Sigmoid colon (tissue), 4 donors: ENCODE measurements around the gene IFNL1.

Experiments
- EP300 ChIP-seq, 4 donors: sonication (generic); formaldehyde crosslinking; IDR thresholded peaks; one replicate each; pipeline ENCODE4 v1.6.1; 2017; ENCODE audit warnings: antibody characterized with exemption in 4 of 4
- POLR2A ChIP-seq, 2 donors: fragments of 450-650 bp; IDR thresholded peaks; one replicate each; pipeline ENCODE4 v1.6.1; 2016; ENCODE audit warnings: antibody characterized with exemption in 2 of 2, mild to moderate bottlenecking in 2 of 2, moderate library complexity in 2 of 2
- POLR2AphosphoS5 ChIP-seq, 4 donors: sonication (generic); formaldehyde crosslinking; IDR thresholded peaks; one replicate each; pipeline ENCODE4 v1.6.1; 2017; ENCODE audit warnings: antibody characterized with exemption in 4 of 4
- TF ChIP-seq, protein P1 (sequence below), 4 experiments: fragments of 450-650 bp in 3 of 4; fragments of 200-600 bp in 1 of 4; IDR thresholded peaks; one replicate each; pipeline ENCODE4 v1.5.1; 2016 to 2019; ENCODE audit warnings: antibody characterized with exemption in 4 of 4, mild to moderate bottlenecking in 3 of 4, moderate library complexity in 2 of 4

DNA sequence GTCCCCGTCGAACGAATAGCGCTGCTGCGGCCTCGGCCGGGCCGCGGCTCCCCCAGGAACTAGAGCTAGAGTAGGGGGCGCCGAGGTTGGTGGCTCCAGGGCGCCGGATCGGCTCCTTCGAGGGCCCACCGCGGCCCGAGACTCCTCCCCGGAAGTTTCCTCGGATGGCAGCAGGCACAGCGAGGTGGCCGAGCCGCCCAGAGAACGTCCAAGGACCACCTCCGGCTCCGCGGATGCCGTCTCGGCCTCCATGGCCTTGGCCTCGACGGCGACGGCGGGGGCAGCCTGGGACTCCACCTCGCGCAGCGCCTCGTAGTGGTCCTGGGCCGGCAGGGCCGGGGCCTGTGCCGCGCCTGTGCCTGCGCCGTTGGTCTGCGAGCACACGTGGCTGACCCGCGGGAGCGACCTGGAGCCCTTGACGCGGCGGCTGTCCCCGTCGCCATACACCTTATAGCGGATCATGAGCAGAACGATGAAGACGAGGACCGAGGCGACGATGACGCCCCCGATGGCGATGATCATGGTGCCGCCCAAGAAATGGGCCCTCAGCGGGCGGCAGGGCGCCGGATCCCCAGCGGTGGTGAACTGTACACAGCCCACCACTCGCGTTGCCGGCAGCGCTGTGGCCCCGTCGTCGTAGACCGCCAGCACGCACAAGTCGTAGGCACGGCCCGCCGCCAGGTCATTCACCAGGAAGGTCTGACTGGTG lies 11.8 kb downstream of the IFNL1 start:
- TF ChIP-seq POLR2A (IDR thresholded peaks at IDR 0.05) (no peak), POLR2AphosphoS5 (IDR thresholded peaks at IDR 0.05) (no peak), EP300 (IDR thresholded peaks at IDR 0.05) (no peak)
- TF ChIP-seq, protein P1, sequence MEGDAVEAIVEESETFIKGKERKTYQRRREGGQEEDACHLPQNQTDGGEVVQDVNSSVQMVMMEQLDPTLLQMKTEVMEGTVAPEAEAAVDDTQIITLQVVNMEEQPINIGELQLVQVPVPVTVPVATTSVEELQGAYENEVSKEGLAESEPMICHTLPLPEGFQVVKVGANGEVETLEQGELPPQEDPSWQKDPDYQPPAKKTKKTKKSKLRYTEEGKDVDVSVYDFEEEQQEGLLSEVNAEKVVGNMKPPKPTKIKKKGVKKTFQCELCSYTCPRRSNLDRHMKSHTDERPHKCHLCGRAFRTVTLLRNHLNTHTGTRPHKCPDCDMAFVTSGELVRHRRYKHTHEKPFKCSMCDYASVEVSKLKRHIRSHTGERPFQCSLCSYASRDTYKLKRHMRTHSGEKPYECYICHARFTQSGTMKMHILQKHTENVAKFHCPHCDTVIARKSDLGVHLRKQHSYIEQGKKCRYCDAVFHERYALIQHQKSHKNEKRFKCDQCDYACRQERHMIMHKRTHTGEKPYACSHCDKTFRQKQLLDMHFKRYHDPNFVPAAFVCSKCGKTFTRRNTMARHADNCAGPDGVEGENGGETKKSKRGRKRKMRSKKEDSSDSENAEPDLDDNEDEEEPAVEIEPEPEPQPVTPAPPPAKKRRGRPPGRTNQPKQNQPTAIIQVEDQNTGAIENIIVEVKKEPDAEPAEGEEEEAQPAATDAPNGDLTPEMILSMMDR (IDR thresholded peaks at IDR 0.05): no peak
